K562 (cell line): ENCODE data around the gene ANKRD10.

Experiments
- MYBL2 ChIP-seq, 2 experiments: fragments of 450-650 bp in 1 of 2; sonication (generic) in 1 of 2; formaldehyde crosslinking in 1 of 2; IDR thresholded peaks; 2 replicates each; pipeline versions ENCODE4 v1.6.1 to v1.8.1; 2017 to 2022; ENCODE audit warnings: borderline replicate concordance in 1 of 2, inconsistent platforms in 1 of 2, low read depth in 1 of 2, mild to moderate bottlenecking in 1 of 2, missing genetic modification reagents in 1 of 2, moderate library complexity in 1 of 2
- POLR2AphosphoS2 ChIP-seq: IDR thresholded peaks from 2 replicates; pipeline ENCODE4 v1.6.1; 2012; ENCODE audit warnings: low read length, improper control_type of control experiment
- SIX5 ChIP-seq, 2 experiments: IDR thresholded peaks; 2 replicates each; pipeline ENCODE4 v1.6.1; 2011; ENCODE audit warnings: low read length in 2 of 2, borderline replicate concordance in 1 of 2, low read depth in 1 of 2, mild to moderate bottlenecking in 1 of 2, moderate library complexity in 1 of 2; ENCODE audit not compliant: insufficient read depth in 1 of 2
- ZBTB7A ChIP-seq: IDR thresholded peaks from 2 replicates; pipeline ENCODE4 v1.6.1; 2011; ENCODE audit warnings: low read depth, mild to moderate bottlenecking, low read length, moderate library complexity, borderline replicate concordance; ENCODE audit not compliant: control insufficient read depth
- ZC3H8 ChIP-seq: fragments of 450-650 bp; IDR thresholded peaks from 2 replicates; pipeline ENCODE4 v1.6.1; 2017
- ZNF175 ChIP-seq: fragments of 200-800 bp; sonication (Bioruptor generic); IDR thresholded peaks from 2 replicates; pipeline ENCODE4 v1.6.1; 2016; ENCODE audit warnings: low read depth, mild to moderate bottlenecking, missing genetic modification characterization, missing compliant biosample characterization
- ZNF445 ChIP-seq: fragments of 250-450 bp; sonication (Bioruptor Pico); IDR thresholded peaks from 2 replicates; pipeline ENCODE4 v1.4.0; 2020; ENCODE audit warnings: low read depth, mild to moderate bottlenecking, moderate library complexity
- TF ChIP-seq, protein P1 (sequence below), 3 experiments: IDR thresholded peaks in 2 of 3; conservative IDR thresholded peaks in 1 of 3; 2 replicates each; pipeline ENCODE4 v1.5.1; 2011 to 2012; ENCODE audit warnings: low read length in 3 of 3, mild to moderate bottlenecking in 3 of 3, control low read depth in 2 of 3, improper control_type of control experiment in 1 of 3, inconsistent platforms in 1 of 3, low read depth in 1 of 3, mixed read lengths in 1 of 3, moderate library complexity in 1 of 3; ENCODE audit not compliant: insufficient read depth in 2 of 3
- TF ChIP-seq, protein P2 (sequence below): fragments of 150-350 bp; conservative IDR thresholded peaks from 2 replicates; pipeline ENCODE4 v1.6.1; 2014; ENCODE audit warnings: low read length

DNA sequence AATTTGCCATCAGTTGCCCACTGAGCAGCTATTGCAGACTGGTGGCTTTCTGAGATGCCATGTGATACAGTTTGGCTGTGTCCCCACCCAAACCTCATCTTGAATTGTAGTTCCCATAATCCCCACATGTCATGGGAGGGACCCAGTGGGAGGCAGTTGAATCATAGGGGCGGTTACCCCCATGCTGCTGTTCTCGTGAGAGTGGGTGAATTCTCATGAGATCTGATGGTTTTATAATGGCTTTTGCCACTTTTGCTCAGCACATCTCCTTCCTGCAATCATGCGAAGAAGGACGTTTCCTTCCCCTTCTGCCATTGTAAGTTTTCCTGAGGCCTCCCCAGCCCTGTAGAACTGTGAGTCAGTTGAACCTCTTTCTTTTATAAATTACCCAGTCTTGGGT lies 34.8 kb upstream of the ANKRD10 start:
- TF ChIP-seq ZNF445 (CRISPR knock-in tag) (no peak), ZC3H8 (no peak), POLR2AphosphoS2 (no peak), ZBTB7A (no peak), ZNF175 (CRISPR knock-in tag) (no peak), SIX5 (IDR thresholded peaks at IDR 0.05; ENCODE audit: borderline replicate concordance in 1 of 2, insufficient read depth in 1 of 2, low read depth in 1 of 2, low read length in 2 of 2) (no peak), MYBL2 (IDR thresholded peaks at IDR 0.05; ENCODE audit: low read depth) (no peak), MYBL2 (CRISPR knock-in tag; IDR thresholded peaks at IDR 0.05; ENCODE audit: borderline replicate concordance) (no peak)
- TF ChIP-seq, protein P1, sequence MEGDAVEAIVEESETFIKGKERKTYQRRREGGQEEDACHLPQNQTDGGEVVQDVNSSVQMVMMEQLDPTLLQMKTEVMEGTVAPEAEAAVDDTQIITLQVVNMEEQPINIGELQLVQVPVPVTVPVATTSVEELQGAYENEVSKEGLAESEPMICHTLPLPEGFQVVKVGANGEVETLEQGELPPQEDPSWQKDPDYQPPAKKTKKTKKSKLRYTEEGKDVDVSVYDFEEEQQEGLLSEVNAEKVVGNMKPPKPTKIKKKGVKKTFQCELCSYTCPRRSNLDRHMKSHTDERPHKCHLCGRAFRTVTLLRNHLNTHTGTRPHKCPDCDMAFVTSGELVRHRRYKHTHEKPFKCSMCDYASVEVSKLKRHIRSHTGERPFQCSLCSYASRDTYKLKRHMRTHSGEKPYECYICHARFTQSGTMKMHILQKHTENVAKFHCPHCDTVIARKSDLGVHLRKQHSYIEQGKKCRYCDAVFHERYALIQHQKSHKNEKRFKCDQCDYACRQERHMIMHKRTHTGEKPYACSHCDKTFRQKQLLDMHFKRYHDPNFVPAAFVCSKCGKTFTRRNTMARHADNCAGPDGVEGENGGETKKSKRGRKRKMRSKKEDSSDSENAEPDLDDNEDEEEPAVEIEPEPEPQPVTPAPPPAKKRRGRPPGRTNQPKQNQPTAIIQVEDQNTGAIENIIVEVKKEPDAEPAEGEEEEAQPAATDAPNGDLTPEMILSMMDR (IDR thresholded peaks at IDR 0.05 in 2 of 3, conservative IDR thresholded peaks at IDR 0.05 in 1 of 3; ENCODE audit: insufficient read depth in 2 of 3, low read depth in 1 of 3, low read length in 3 of 3): no peak
- TF ChIP-seq, protein P2, sequence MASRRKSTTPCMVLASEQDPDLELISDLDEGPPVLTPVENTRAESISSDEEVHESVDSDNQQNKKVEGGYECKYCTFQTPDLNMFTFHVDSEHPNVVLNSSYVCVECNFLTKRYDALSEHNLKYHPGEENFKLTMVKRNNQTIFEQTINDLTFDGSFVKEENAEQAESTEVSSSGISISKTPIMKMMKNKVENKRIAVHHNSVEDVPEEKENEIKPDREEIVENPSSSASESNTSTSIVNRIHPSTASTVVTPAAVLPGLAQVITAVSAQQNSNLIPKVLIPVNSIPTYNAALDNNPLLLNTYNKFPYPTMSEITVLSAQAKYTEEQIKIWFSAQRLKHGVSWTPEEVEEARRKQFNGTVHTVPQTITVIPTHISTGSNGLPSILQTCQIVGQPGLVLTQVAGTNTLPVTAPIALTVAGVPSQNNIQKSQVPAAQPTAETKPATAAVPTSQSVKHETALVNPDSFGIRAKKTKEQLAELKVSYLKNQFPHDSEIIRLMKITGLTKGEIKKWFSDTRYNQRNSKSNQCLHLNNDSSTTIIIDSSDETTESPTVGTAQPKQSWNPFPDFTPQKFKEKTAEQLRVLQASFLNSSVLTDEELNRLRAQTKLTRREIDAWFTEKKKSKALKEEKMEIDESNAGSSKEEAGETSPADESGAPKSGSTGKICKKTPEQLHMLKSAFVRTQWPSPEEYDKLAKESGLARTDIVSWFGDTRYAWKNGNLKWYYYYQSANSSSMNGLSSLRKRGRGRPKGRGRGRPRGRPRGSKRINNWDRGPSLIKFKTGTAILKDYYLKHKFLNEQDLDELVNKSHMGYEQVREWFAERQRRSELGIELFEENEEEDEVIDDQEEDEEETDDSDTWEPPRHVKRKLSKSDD: no peak
